ENCODE results near the gene MAGEA9B. TPM values are rescaled to one million over a fixed set of nuclear protein-coding genes. Genes with fewer than 3 reads are reported as not detected.
"Not testable (repeated sequence)": the region's sequence is repeated elsewhere in the genome, so short reads cannot be mapped to it uniquely, and the experiment has no call there.

MAGEA9B gene
- total RNA-seq, 2 experiments from 2014 or later, result not detected

DNA sequence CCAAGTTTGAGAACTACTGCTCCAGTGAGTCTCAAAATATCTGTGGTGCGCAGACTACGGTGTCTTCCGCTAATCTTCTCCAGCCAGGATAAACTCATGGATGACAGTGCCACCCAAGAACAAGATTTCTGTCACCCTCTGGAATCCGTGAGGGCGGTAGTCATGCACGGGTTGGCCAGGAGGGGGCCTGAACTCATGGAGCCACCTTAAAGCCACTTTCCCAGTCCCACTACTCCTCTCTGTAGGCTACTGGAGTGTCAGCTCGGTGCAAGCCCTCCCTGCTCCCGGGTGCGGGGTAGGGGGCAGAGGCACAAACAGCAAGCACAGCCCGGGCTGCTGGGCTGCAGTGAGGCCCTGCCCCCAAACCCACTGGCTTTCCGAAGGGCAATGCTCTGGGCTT is 11.3 kb upstream of the MAGEA9B start:
- intact Hi-C loops (cut with micrococcal nuclease; ENCODE audit: unreplicated experiment); POLR2A ChIA-PET: not testable (repeated sequence)

DNA sequence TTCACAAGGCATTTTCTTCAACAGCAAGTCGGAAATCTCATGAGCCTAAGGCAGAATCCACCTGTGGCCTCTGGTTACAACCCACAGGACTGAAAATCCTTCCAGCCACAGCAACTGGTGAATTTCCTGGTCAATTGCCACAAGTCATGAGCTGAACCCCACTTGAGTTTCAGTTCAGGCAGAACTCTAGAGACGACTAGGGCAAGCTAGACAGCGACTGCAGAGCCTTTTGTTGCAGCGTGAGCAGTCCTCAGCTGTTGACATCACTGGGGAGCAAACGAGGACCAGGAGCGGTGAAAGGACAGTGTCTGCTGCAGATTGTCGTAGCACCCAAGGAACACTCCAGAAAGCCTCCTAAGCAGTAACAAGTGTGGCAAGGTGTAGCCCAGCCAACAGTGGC is 8.7 kb upstream of the MAGEA9B start:
- H3K36me3 ChIP-seq (ENCODE audit: insufficient read depth, low read length); H3K9me3 ChIP-seq (ENCODE audit: low read length); intact Hi-C loops (cut with micrococcal nuclease; ENCODE audit: unreplicated experiment); H4K20me1 ChIP-seq (ENCODE audit: insufficient read depth, low read length); H3K4me2 ChIP-seq (ENCODE audit: low read length); H3K4me1 ChIP-seq (ENCODE audit: insufficient read depth, low read length, poor library complexity, severe bottlenecking); H3K27ac ChIP-seq (ENCODE audit: low read depth, low read length, poor library complexity, severe bottlenecking); H3K79me2 ChIP-seq (ENCODE audit: insufficient read depth, low read depth, low read length); H3K4me3 ChIP-seq (ENCODE audit: low read depth, low read length, poor library complexity, severe bottlenecking); BruUV-seq (replicated peaks); H2AFZ ChIP-seq (ENCODE audit: low read length); POLR2A ChIA-PET; DNase-seq (ENCODE audit: low spot score); H3K9me2 ChIP-seq (ENCODE audit: insufficient read depth, low read length); CTCF ChIA-PET (ENCODE audit: unreplicated experiment): not testable (repeated sequence)

More for the DNA sequence above, 11.3 kb upstream of the MAGEA9B start:
- CTCF ChIA-PET (ENCODE audit: unreplicated experiment); H2AFZ ChIP-seq (ENCODE audit: low read length); BruUV-seq (replicated peaks); DNase-seq (ENCODE audit: low spot score); H3K9me2 ChIP-seq (ENCODE audit: insufficient read depth, low read length); H3K27ac ChIP-seq (ENCODE audit: low read depth, low read length, poor library complexity, severe bottlenecking); H3K4me1 ChIP-seq (ENCODE audit: insufficient read depth, low read length, poor library complexity, severe bottlenecking); H3K9me3 ChIP-seq (ENCODE audit: low read length); H3K36me3 ChIP-seq (ENCODE audit: insufficient read depth, low read length); H4K20me1 ChIP-seq (ENCODE audit: insufficient read depth, low read length); H3K4me2 ChIP-seq (ENCODE audit: low read length); H3K4me3 ChIP-seq (ENCODE audit: low read depth, low read length, poor library complexity, severe bottlenecking); H3K79me2 ChIP-seq (ENCODE audit: insufficient read depth, low read depth, low read length): not testable (repeated sequence)

DNA sequence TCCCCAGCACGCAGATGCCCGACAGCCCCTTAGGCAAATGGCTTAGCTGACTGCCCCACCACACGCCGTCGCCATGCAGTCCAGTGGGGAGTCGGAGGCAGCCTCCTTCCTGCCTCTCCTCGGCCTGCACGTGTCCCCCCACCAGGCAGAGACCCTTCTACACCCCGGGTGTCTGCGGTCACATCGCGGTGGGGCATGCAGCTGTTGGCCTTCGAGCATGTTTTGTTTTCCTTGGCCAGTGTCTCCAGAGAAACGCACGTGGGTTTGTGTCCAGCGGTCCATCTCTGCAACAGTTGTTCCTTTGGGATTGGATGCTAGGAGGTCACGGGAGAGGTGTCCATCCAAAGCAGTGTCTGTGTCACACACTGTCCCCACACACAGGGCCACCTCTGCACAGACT is 8.0 kb upstream of the MAGEA9B start, which contains the start of gene HSFX2:
HSFX2 (minus strand) TSS at position 101 of the 400 bp plus-strand sequence. CDS start 614 bp downstream, outside the sequence.
- H3K4me3 ChIP-seq (ENCODE audit: low read depth, low read length, poor library complexity, severe bottlenecking); H2AFZ ChIP-seq (ENCODE audit: low read length); H3K79me2 ChIP-seq (ENCODE audit: insufficient read depth, low read depth, low read length); H3K4me1 ChIP-seq (ENCODE audit: insufficient read depth, low read length, poor library complexity, severe bottlenecking); H3K4me2 ChIP-seq (ENCODE audit: low read length); H3K9me3 ChIP-seq (ENCODE audit: low read length); CTCF ChIA-PET (ENCODE audit: unreplicated experiment); H3K27ac ChIP-seq (ENCODE audit: low read depth, low read length, poor library complexity, severe bottlenecking); POLR2A ChIA-PET; intact Hi-C loops (cut with micrococcal nuclease; ENCODE audit: unreplicated experiment); BruUV-seq (replicated peaks); H4K20me1 ChIP-seq (ENCODE audit: insufficient read depth, low read length); H3K36me3 ChIP-seq (ENCODE audit: insufficient read depth, low read length); DNase-seq (ENCODE audit: low spot score); H3K9me2 ChIP-seq (ENCODE audit: insufficient read depth, low read length): not testable (repeated sequence)

DNA sequence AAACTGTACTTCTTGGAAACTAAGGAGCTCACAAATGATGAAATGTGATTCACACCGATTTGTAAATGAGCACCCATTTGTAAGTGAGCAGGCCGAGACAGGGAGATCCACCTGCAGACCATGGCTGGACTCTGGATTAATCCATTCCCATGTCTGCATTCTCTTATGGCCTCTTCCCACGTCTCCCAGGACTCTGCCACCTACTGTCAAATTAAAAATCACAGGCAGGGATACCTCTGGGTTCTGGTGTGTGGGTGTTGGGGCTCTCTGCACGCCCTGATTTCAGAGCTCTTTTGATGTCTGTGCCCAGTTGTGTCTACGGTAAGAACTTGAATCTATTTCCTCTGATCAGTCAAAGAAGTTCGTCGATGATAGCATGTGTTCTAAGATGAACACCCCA is 3.7 kb upstream of the MAGEA9B start:
- intact Hi-C loops (cut with micrococcal nuclease; ENCODE audit: unreplicated experiment); H4K20me1 ChIP-seq (ENCODE audit: insufficient read depth, low read length); H2AFZ ChIP-seq (ENCODE audit: low read length); H3K4me1 ChIP-seq (ENCODE audit: insufficient read depth, low read length, poor library complexity, severe bottlenecking); H3K4me2 ChIP-seq (ENCODE audit: low read length); H3K79me2 ChIP-seq (ENCODE audit: insufficient read depth, low read depth, low read length); H3K36me3 ChIP-seq (ENCODE audit: insufficient read depth, low read length); POLR2A ChIA-PET; H3K9me2 ChIP-seq (ENCODE audit: insufficient read depth, low read length); BruUV-seq (replicated peaks); DNase-seq (ENCODE audit: low spot score); H3K4me3 ChIP-seq (ENCODE audit: low read depth, low read length, poor library complexity, severe bottlenecking); H3K27ac ChIP-seq (ENCODE audit: low read depth, low read length, poor library complexity, severe bottlenecking); H3K9me3 ChIP-seq (ENCODE audit: low read length); CTCF ChIA-PET (ENCODE audit: unreplicated experiment): not testable (repeated sequence)

DNA sequence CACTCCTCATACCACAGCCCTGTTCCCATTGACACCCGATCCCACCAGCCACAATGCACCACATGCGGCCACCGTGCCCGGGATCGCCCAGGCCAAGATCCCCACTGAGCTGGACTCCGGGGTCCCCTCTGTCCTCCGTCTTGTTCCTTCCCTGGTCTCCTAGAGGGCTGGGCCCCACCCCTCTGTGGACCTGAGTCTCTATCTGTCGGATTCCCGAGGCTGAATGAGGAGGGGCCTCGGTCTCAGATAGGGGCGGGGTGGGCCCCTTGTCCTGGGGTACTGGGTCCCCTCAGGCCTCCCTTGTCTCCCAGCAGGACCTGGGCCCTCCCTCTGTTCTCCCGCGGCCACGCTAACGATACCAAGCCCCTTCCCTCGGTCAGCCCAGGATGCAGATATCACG is 1.6 kb downstream of the MAGEA9B start:
- H2AFZ ChIP-seq (ENCODE audit: low read length); H3K4me3 ChIP-seq (ENCODE audit: low read depth, low read length, poor library complexity, severe bottlenecking); H3K79me2 ChIP-seq (ENCODE audit: insufficient read depth, low read depth, low read length); CTCF ChIA-PET (ENCODE audit: unreplicated experiment); BruUV-seq (replicated peaks); POLR2A ChIA-PET; H3K4me2 ChIP-seq (ENCODE audit: low read length); DNase-seq (ENCODE audit: low spot score); intact Hi-C loops (cut with micrococcal nuclease; ENCODE audit: unreplicated experiment); H3K9me3 ChIP-seq (ENCODE audit: low read length); H3K36me3 ChIP-seq (ENCODE audit: insufficient read depth, low read length); H3K9me2 ChIP-seq (ENCODE audit: insufficient read depth, low read length); H3K27ac ChIP-seq (ENCODE audit: low read depth, low read length, poor library complexity, severe bottlenecking); H4K20me1 ChIP-seq (ENCODE audit: insufficient read depth, low read length); H3K4me1 ChIP-seq (ENCODE audit: insufficient read depth, low read length, poor library complexity, severe bottlenecking): not testable (repeated sequence)

DNA sequence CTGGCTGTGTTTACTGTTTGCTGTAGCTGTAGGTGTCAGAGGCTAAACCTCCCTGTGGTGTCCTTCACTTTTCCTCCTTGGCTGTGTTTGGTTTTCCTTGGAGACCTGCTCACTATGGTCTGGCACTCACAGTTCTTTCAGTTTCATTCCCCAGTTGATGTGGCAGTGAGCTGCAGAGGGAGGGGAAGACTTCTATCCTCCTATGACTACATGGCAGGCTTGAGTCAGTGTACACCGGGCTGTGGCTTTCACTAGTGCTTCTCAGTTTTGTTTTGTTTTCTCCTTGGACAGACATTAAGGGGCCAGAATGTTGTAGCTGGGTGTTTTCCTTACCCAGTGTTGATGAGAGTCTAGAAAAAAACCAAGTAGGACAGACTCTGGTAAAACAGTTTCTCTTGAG is 13.8 kb downstream of the MAGEA9B start:
- H3K4me1 ChIP-seq (ENCODE audit: insufficient read depth, low read length, poor library complexity, severe bottlenecking); H3K36me3 ChIP-seq (ENCODE audit: insufficient read depth, low read length); BruUV-seq (replicated peaks); POLR2A ChIA-PET; DNase-seq (ENCODE audit: low spot score); H3K9me2 ChIP-seq (ENCODE audit: insufficient read depth, low read length); H3K79me2 ChIP-seq (ENCODE audit: insufficient read depth, low read depth, low read length); H3K4me2 ChIP-seq (ENCODE audit: low read length); CTCF ChIA-PET (ENCODE audit: unreplicated experiment); H3K4me3 ChIP-seq (ENCODE audit: low read depth, low read length, poor library complexity, severe bottlenecking); H3K27ac ChIP-seq (ENCODE audit: low read depth, low read length, poor library complexity, severe bottlenecking); H2AFZ ChIP-seq (ENCODE audit: low read length); H4K20me1 ChIP-seq (ENCODE audit: insufficient read depth, low read length); H3K9me3 ChIP-seq (ENCODE audit: low read length); intact Hi-C loops (cut with micrococcal nuclease; ENCODE audit: unreplicated experiment): not testable (repeated sequence)

Data from OCI-LY7 (cell line).